ENCODE measurements around the gene KRT15.

KRT15 gene

GRCh38 chr17:41480581-41480980 lies 38.1 kb downstream of the KRT15 start:
- no peak for DNase-seq (ENCODE audit: low spot score)
- TF ChIP-seq, protein P1, sequence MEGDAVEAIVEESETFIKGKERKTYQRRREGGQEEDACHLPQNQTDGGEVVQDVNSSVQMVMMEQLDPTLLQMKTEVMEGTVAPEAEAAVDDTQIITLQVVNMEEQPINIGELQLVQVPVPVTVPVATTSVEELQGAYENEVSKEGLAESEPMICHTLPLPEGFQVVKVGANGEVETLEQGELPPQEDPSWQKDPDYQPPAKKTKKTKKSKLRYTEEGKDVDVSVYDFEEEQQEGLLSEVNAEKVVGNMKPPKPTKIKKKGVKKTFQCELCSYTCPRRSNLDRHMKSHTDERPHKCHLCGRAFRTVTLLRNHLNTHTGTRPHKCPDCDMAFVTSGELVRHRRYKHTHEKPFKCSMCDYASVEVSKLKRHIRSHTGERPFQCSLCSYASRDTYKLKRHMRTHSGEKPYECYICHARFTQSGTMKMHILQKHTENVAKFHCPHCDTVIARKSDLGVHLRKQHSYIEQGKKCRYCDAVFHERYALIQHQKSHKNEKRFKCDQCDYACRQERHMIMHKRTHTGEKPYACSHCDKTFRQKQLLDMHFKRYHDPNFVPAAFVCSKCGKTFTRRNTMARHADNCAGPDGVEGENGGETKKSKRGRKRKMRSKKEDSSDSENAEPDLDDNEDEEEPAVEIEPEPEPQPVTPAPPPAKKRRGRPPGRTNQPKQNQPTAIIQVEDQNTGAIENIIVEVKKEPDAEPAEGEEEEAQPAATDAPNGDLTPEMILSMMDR (IDR thresholded peaks at IDR 0.05) = no peak
- Histone ChIP-seq H3K27ac (no peak overlapping the region), H3K4me3 (no peak overlapping the region)

- Histone ChIP-seq H3K27ac (no peak overlapping the region), H3K4me3 (no peak overlapping the region)
- TF ChIP-seq, protein P1 (IDR thresholded peaks at IDR 0.05) = no peak
- no peak for DNase-seq (ENCODE audit: low spot score)
Measured at GRCh38 chr17:41480136-41480535, 38.6 kb downstream of the KRT15 start.

DNA sequence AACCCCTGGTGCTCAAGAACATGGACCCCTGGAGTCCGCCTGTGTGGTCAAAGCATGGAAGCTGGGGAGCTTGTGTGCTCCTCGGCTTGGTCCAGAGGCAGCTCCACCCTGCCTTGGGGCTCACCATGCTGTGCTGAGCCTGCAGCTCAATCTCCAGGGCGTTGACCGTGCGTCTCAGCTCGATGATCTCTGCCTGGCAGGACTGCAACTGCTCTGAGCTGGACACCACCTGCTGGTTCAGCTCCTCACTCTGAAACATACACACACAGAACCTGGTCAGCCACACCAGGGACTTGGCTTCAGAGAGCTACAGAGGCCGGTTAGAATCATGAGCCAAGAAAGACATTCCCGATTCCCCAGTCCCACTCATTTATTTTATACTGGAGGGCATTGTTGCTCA lies 40.5 kb downstream of the KRT15 start:
- no peak overlapping the region for H3K27ac ChIP-seq
- TF ChIP-seq, protein P1 (IDR thresholded peaks at IDR 0.05) = no peak
- H3K4me3 ChIP-seq = no peak overlapping the region
- no peak for DNase-seq (ENCODE audit: low spot score)

DNA sequence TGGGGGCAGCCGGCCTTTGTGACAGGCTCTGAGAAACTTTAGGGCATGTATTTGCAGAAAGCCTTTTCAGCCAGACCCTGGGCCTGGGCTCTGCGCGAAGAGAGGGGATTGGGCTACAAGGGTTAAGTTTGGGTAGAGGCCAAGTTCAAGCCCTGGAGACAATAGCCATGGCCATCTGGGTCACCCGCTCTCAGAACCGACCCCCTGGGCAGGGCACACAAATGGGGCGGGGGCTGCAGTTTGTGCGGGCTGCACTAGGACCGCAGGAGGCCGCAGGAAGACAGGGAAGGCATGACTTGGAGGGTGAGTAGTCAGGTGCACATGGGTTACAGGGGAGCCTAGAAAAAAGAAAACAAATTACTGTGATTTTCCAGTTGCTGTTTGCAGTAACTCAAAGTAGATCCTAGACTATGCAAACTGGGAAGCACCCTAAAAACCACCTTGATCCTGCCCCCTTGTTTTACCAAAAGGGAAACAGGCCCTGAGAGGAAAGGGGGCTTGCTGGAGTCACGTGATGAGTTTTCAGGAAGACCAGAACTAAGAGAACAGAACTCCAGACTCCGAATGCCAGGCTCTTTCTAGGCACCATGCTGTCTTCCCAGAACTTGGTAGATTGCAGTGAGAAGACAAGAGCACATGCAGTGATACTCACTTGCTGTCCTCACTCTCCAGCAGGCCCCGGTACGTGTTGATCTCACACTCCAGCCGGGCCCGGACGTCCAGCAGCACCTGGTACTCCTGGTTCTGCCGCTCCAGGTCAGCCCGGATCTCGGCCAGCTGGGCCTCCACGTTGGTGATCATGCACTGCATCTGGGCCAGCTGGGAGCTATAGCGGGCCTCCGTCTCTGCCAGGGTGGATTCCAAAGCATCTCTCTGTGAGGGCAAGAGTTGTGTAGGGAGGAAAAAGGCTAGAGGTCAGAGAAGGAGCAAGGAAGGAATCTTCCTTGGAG lies 41.5 kb downstream of the KRT15 start:
- no peak for DNase-seq (ENCODE audit: low spot score)
- Histone ChIP-seq H3K4me3 (no peak overlapping the region), H3K27ac (no peak overlapping the region)
- TF ChIP-seq, protein P1 (IDR thresholded peaks at IDR 0.05) = no peak

- Histone ChIP-seq H3K4me3 (no peak overlapping the region), H3K27ac (no peak overlapping the region)
- TF ChIP-seq, protein P1 (IDR thresholded peaks at IDR 0.05) = no peak
- no peak for DNase-seq (ENCODE audit: low spot score)
Measured at GRCh38 chr17:41475421-41475820, 43.3 kb downstream of the KRT15 start.

- Histone ChIP-seq H3K4me3 (no peak overlapping the region), H3K27ac (no peak overlapping the region)
- no peak for DNase-seq (ENCODE audit: low spot score)
- TF ChIP-seq, protein P1 (IDR thresholded peaks at IDR 0.05) = no peak
Measured at GRCh38 chr17:41474863-41475262, 43.8 kb downstream of the KRT15 start.

DNA sequence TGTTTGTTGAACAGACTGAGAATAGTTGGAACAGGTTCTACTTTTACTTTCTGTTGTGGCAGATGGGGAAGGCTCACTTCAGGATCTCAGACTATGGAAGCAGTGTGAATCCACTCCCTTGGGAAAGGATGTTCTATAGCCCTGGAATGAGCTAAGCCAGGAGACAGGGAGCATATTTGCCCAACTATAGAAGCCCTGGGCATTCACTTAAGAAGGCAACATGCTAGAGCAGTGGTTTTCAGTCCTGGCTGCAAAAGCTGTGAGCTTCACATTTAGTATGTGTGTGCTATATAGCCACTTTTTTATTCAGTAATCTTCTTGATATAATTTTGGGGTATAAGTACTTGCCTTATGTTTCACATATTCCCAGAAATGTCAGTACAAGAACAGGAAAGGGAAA lies 50.3 kb downstream of the KRT15 start:
- no peak overlapping the region for H3K27ac ChIP-seq
- no peak overlapping the region for H3K4me3 ChIP-seq
- no peak for DNase-seq (ENCODE audit: low spot score)
- TF ChIP-seq, protein P1 (IDR thresholded peaks at IDR 0.05) = no peak

Data from coronary artery (tissue), 2 donors.